GM12891 (cell line): ENCODE results near the gene TAP1. TPM values are rescaled to one million over a fixed set of nuclear protein-coding genes. Genes with fewer than 3 reads are reported as not detected.

ENCODE experiments used
- DNase-seq: peaks from one replicate; pipeline ENCODE4 v3.0.0; 2011; ENCODE audit warnings: low spot score; ENCODE audit not compliant: insufficient read length
- FAIRE-seq: peaks from 2 replicates; lab custom pipeline; 2011; peaks lifted over from hg19 to GRCh38; lab: Jason Lieb, UNC
- PAX5 ChIP-seq: IDR thresholded peaks from 2 replicates; pipeline ENCODE4 v1.6.1; 2011; ENCODE audit warnings: low read length, moderate library complexity, mild to moderate bottlenecking; ENCODE audit not compliant: insufficient read depth, severe bottlenecking
- POLR2A ChIP-seq: IDR thresholded peaks from 2 replicates; pipeline ENCODE4 v1.6.1; 2011; ENCODE audit warnings: low read depth, low read length, control low read depth
- POLR2AphosphoS5 ChIP-seq: IDR thresholded peaks from 2 replicates; pipeline ENCODE4 v1.6.1; 2011; ENCODE audit warnings: low read depth, low read length, control low read depth
- POU2F2 ChIP-seq: IDR thresholded peaks from 2 replicates; pipeline ENCODE4 v1.6.1; 2011; ENCODE audit warnings: low read depth, mild to moderate bottlenecking, control low read depth, low read length, moderate library complexity
- SPI1 ChIP-seq: IDR thresholded peaks from 2 replicates; pipeline ENCODE4 v1.6.1; 2011; ENCODE audit warnings: low read depth, low read length, control low read depth
- TAF1 ChIP-seq: IDR thresholded peaks from 2 replicates; pipeline ENCODE4 v1.6.1; 2011; ENCODE audit warnings: low read depth, low read length, control low read depth
- polyA plus RNA-seq: library from polyadenylated mRNA; unstranded; fragments of >200 nt; gene quantifications from one replicate; pipeline ENCODE4 v1.2.1, GENCODE V29; 2012; ENCODE audit warnings: low read depth, missing spikeins, inconsistent platforms; ENCODE audit not compliant: missing spikeins

The TAP1 gene
- polyA plus RNA-seq: 128 TPM

GRCh38 chr6:32853541-32854375, at the start of gene TAP1, which contains the start of gene PSMB9:
TSS of gene TAP1 (minus strand) at chr6:32853704. CDS start at chr6:32853636, 68 bp downstream.
TSS of gene PSMB9 (plus strand) at chr6:32854192. CDS start at chr6:32854230, 38 bp downstream.
- peak; percentile 98 for FAIRE-seq
- TF ChIP-seq POLR2AphosphoS5: peak; percentile 59
- peak; percentile 83; the same call in 1 of the 2 replicates for TF ChIP-seq POLR2A
- peak; percentile 40 for TF ChIP-seq PAX5
- TF ChIP-seq SPI1: no peak
- TF ChIP-seq POU2F2: peak; percentile 56; the same call in 1 of the 2 replicates
- peak; percentile 64; the same call in 1 of the 2 replicates for TF ChIP-seq TAF1

GRCh38 chr6:32895006-32895345, 41.5 kb upstream of the TAP1 start:
- TF ChIP-seq TAF1 (no peak), PAX5 (no peak), POU2F2 (no peak), POLR2A (no peak), SPI1 (no peak), POLR2AphosphoS5 (no peak)
- peak; percentile 9 for FAIRE-seq
- no peak for DNase-seq

More at GRCh38 chr6:32853541-32854375, at the start of gene TAP1, which contains the start of gene PSMB9:
- DNase-seq: peak; percentile 89

- FAIRE-seq (peak; percentile 98), DNase-seq (peak; percentile 88)
- TF ChIP-seq POU2F2 (no peak), PAX5 (no peak), POLR2AphosphoS5 (peak; percentile 47; the same call in 1 of the 2 replicates), POLR2A (0 out of 2 replicates have a peak, but pooled peaks have one; percentile 11), SPI1 (no peak; the same call in 1 of the 2 replicates), TAF1 (peak; percentile 40; the same call in 1 of the 2 replicates)
These were observed 40.8 kb upstream of the TAP1 start for GRCh38 chr6:32894085-32895005.

- TF ChIP-seq PAX5: no peak
- no peak for TF ChIP-seq TAF1
- FAIRE-seq (no peak), DNase-seq (no peak)
These were observed 37.3 kb upstream of the TAP1 start for GRCh38 chr6:32890831-32891230.

GRCh38 chr6:32889533-32889932, 36.0 kb upstream of the TAP1 start:
- no peak for FAIRE-seq
- DNase-seq: no peak
- TF ChIP-seq SPI1: no peak
- no peak for TF ChIP-seq POU2F2

GRCh38 chr6:32888576-32888975, 35.1 kb upstream of the TAP1 start:
- FAIRE-seq: no peak

GRCh38 chr6:32887616-32888015, 34.1 kb upstream of the TAP1 start:
- DNase-seq (no peak), FAIRE-seq (no peak)
- TF ChIP-seq SPI1 (no peak), TAF1 (no peak), PAX5 (no peak), POU2F2 (no peak)

More at GRCh38 chr6:32888576-32888975, 35.1 kb upstream of the TAP1 start:
- no peak for TF ChIP-seq SPI1
- no peak for TF ChIP-seq PAX5
- no peak for TF ChIP-seq POLR2AphosphoS5
- no peak for TF ChIP-seq TAF1
- no peak for TF ChIP-seq POLR2A
- TF ChIP-seq POU2F2: no peak
- no peak for DNase-seq

- FAIRE-seq (no peak), DNase-seq (no peak)
- TF ChIP-seq TAF1 (no peak), PAX5 (no peak), SPI1 (no peak), POLR2A (no peak), POU2F2 (no peak), POLR2AphosphoS5 (no peak)
These were observed 33.3 kb upstream of the TAP1 start for GRCh38 chr6:32886681-32887383.

GRCh38 chr6:32885698-32886286, 32.3 kb upstream of the TAP1 start:
- TF ChIP-seq PAX5 (no peak), SPI1 (no peak), POLR2A (no peak), TAF1 (no peak), POLR2AphosphoS5 (no peak), POU2F2 (no peak)
- no peak for DNase-seq
- peak; percentile 35 for FAIRE-seq
